Measurements from ENCODE around the gene SPACDR.

- TF ChIP-seq POLR2AphosphoS5 (IDR thresholded peaks at IDR 0.05; ENCODE audit: low read depth, low read length) (no peak), TCF7L2 (IDR thresholded peaks at IDR 0.05; ENCODE audit: low read depth, low read length) (no peak), CTCF (IDR thresholded peaks at IDR 0.05) (no peak)
These were observed 50.2 kb downstream of the SPACDR start for GRCh38 chr7:100413889-100414288.

Data from Panc1 (cell line).